SW 1271 (cell line): ENCODE data around the gene KCNN4.
"Not testable (repeated sequence)": the region's sequence is repeated elsewhere in the genome, so short reads cannot be mapped to it uniquely, and the experiment has no call there.

Experiments used
- DNase-seq, 2 experiments: peaks; one replicate each; lab custom pipeline; 2025; lab: John Stamatoyannopoulos, UW

Gene KCNN4

GRCh38 chr19:43798546-43799409, 18.0 kb upstream of the KCNN4 start:
- no peak for DNase-seq

GRCh38 chr19:43798026-43798545, 17.3 kb upstream of the KCNN4 start:
- no peak for DNase-seq

- DNase-seq, result no peak
These were observed 16.8 kb upstream of the KCNN4 start for GRCh38 chr19:43797556-43797955.

GRCh38 chr19:43797118-43797517, 16.3 kb upstream of the KCNN4 start:
- DNase-seq, result no peak

GRCh38 chr19:43790587-43790986, 9.8 kb upstream of the KCNN4 start:
- DNase-seq, result no peak

GRCh38 chr19:43789029-43789428, 8.3 kb upstream of the KCNN4 start:
- no peak for DNase-seq

- no peak for DNase-seq
These were observed 5.9 kb upstream of the KCNN4 start for GRCh38 chr19:43786665-43787064.

- DNase-seq, result peak; percentile 65 to 79
These were observed 4.4 kb upstream of the KCNN4 start for GRCh38 chr19:43784981-43785808.

- peak; percentile 34 to 55 for DNase-seq
These were observed 3.6 kb upstream of the KCNN4 start for GRCh38 chr19:43784241-43784980.

GRCh38 chr19:43783636-43784035, 2.9 kb upstream of the KCNN4 start:
- no peak for DNase-seq

GRCh38 chr19:43782689-43783231, 2.0 kb upstream of the KCNN4 start:
- no peak for DNase-seq

GRCh38 chr19:43782311-43782660, 1.5 kb upstream of the KCNN4 start:
- no peak for DNase-seq

GRCh38 chr19:43781630-43782310, 997 bp upstream of the KCNN4 start:
- DNase-seq, result no peak

GRCh38 chr19:43779820-43780219, 953 bp downstream of the KCNN4 start:
- no peak for DNase-seq

- no peak for DNase-seq
These were observed 1.5 kb downstream of the KCNN4 start for GRCh38 chr19:43779147-43779819.

GRCh38 chr19:43778651-43779050, 2.1 kb downstream of the KCNN4 start:
- no peak for DNase-seq

- DNase-seq, result peak in 1 of 2 experiments; percentile 16
These were observed 3.5 kb downstream of the KCNN4 start for GRCh38 chr19:43777163-43777695.

- no peak for DNase-seq
These were observed 4.5 kb downstream of the KCNN4 start for GRCh38 chr19:43776286-43776685.

- DNase-seq, result no peak
These were observed 5.4 kb downstream of the KCNN4 start for GRCh38 chr19:43775299-43775890.

- not testable (repeated sequence) for DNase-seq
These were observed 5.9 kb downstream of the KCNN4 start for GRCh38 chr19:43774940-43775258.
